Kidney epithelial cell (primary cell): ENCODE data around the gene CYP2U1. TPM values are rescaled to one million over a fixed set of nuclear protein-coding genes. Genes with fewer than 3 reads are reported as not detected.

ENCODE experiments used
- DNase-seq: peaks from one replicate; pipeline ENCODE4 v3.0.0-alpha.2; 2010; ENCODE audit warnings: low read depth
- H3K27me3 ChIP-seq: 2 replicates; pipeline ENCODE4 v1.6.0; 2011; ENCODE audit warnings: low read length; ENCODE audit not compliant: control insufficient read depth, insufficient read depth
- H3K36me3 ChIP-seq: 2 replicates; pipeline ENCODE4 v1.5.1; 2011; ENCODE audit warnings: low read length; ENCODE audit not compliant: control insufficient read depth, insufficient read depth
- H3K4me3 ChIP-seq: 2 replicates; pipeline ENCODE4 v1.5.1; 2011; ENCODE audit warnings: low read depth, mild to moderate bottlenecking, control low read depth, low read length
- CTCF ChIP-seq: IDR thresholded peaks from 2 replicates; pipeline ENCODE4 v1.5.1; 2011; ENCODE audit warnings: mild to moderate bottlenecking, moderate library complexity, low read length, control low read depth, inconsistent platforms; ENCODE audit not compliant: insufficient read depth, poor library complexity, severe bottlenecking
- total RNA-seq: library from RNA; depleted of rRNA; stranded (reverse); fragments of >200 nt; gene quantifications from 2 replicates; pipeline ENCODE4 v1.2.3, GENCODE V29; 2015

The CYP2U1 gene
- total RNA-seq, 1 donor from 2014 or later, result 11.8 TPM

- no peak overlapping the region for H3K4me3 ChIP-seq
- no peaks in the 10 kb centered on the region for H3K36me3 ChIP-seq
- no peak for TF ChIP-seq CTCF
- DNase-seq, result no peak
- H3K27me3 ChIP-seq, result no peaks in the 10 kb centered on the region
Observed at GRCh38 chr4:107987916-107988762, 56.8 kb downstream of the CYP2U1 start.

- TF ChIP-seq CTCF, result no peak
- Histone ChIP-seq H3K4me3 (no peak overlapping the region), H3K27me3 (no peaks in the 10 kb centered on the region), H3K36me3 (no peaks in the 10 kb centered on the region)
- DNase-seq, result no peak
Observed at GRCh38 chr4:107988763-107989035, 57.4 kb downstream of the CYP2U1 start.

- no peaks in the 10 kb centered on the region for H3K27me3 ChIP-seq
- TF ChIP-seq CTCF, result no peak
- no peak for DNase-seq
- H3K4me3 ChIP-seq, result peak overlapping the region; percentile 87
- no peaks in the 10 kb centered on the region for H3K36me3 ChIP-seq
Observed at GRCh38 chr4:107989162-107989536, 57.8 kb downstream of the CYP2U1 start.

GRCh38 chr4:107989537-107990386 lies 58.4 kb downstream of the CYP2U1 start, which contains the start of gene HADH:
Gene HADH (plus strand): TSS chr4:107989889. CDS start chr4:107989933, 44 bp downstream.
- no peaks in the 10 kb centered on the region for H3K27me3 ChIP-seq
- DNase-seq, result peak; percentile 59
- no peak for TF ChIP-seq CTCF
- H3K4me3 ChIP-seq, result peak within 1 kb of the TSS; percentile 87
- no peaks in the 10 kb centered on the region for H3K36me3 ChIP-seq

- Histone ChIP-seq H3K27me3 (no peaks in the 10 kb centered on the region), H3K4me3 (no peak overlapping the region), H3K36me3 (no peaks in the 10 kb centered on the region)
- TF ChIP-seq CTCF, result no peak
- no peak for DNase-seq
Observed at GRCh38 chr4:107991945-107992630, 60.7 kb downstream of the CYP2U1 start.
